ENCODE measurements around the gene COX5A. TPM values are rescaled to one million over a fixed set of nuclear protein-coding genes. Genes with fewer than 3 reads are reported as not detected.

The COX5A gene
- total and polyA plus RNA-seq, 12 donors = 60.9 to 330 (median 153) TPM

DNA sequence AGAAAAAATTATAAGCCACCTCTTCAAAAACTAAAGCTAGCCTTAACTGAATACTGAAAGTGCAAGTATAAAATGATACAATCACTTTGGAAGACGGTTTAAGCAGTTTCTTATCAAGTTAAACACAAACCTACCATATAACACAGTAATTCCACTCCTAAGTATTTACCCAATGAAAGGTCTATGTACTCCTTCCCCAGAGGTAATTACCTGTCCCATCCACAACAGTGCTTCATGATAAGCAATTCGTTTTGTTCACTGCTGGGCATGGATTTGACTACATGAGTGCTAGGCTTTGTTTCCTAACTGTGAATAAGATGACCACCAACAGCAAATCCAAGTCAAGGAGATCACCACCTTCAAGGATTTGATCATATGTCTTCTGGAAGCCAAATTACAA lies 4.3 kb downstream of the COX5A start:
- TF ChIP-seq CTCF (IDR thresholded peaks at IDR 0.05) (no peak), POLR2A (IDR thresholded peaks at IDR 0.05) (no peak)
- H3K9me3 ChIP-seq (replicated peaks in 1 of 3) = no peaks in the 10 kb centered on the region
- WGBS, 4 donors = 67 to 78% (median 71%) methylated on average over 2 of the region's 2 CpGs
- intact Hi-C loops (cut with DNase I) = no loop called here
- H3K4me3 ChIP-seq = no peak overlapping the region
- H3K27me3 ChIP-seq = no peaks in the 10 kb centered on the region
- no peak overlapping the region for H3K27ac ChIP-seq
- H3K4me1 ChIP-seq (replicated peaks in 1 of 2) = peaks cover 0 to 27% of the 10 kb centered on the region in 2 donors
- DNase-seq = no peak
- H3K36me3 ChIP-seq (replicated peaks in 1 of 2) = peaks cover 0 to 25% of the 10 kb centered on the region in 2 donors

DNA sequence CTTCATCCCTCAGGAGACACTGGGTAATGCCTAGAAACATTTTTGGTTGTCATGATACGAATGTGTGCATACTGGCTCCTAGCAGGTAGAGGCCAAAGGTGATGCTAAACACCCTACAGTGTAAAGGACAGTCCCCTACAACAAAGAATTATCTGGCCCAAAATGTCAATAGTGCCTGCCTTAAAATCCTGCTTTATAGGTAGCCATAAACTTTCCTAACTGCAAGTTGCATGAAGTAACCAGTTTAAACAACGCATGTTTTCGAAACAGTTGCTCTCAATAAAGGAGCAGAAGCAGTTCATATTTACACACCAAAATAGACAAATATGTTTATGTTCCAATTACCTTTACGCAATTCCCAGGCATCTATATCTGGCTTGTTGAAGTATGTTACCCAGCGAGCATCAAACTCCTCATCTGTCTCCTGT lies 9.1 kb downstream of the COX5A start:
- no peaks in the 10 kb centered on the region for H3K9me3 ChIP-seq (replicated peaks in 1 of 3)
- 96 to 99% (median 98%) methylated on average over 5 of the region's 5 CpGs for WGBS, 4 donors

DNA sequence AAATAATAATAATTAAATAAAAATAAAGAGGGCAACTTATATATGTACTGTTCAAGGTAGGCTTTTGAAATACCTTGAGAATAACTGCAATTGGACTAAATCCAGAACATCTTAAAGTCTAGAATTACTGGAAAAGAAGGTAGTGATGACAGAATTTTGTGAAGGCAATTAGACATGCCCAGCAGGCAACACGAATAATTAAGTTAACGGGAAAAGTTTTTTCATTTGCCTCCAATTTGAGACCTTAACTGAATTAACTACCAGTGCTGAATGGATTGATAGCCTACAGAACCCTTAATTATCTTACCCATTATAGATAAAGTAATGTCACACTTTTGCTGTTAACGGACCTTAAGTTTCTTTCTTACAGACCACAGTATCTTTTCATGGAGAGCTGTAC lies 13.3 kb downstream of the COX5A start:
- H3K27ac ChIP-seq = no peak overlapping the region
- H3K36me3 ChIP-seq (replicated peaks in 1 of 2) = peaks cover 0 to 84% of the 10 kb centered on the region in 2 donors

More for the DNA sequence above, 9.1 kb downstream of the COX5A start:
- Histone ChIP-seq H3K36me3 (replicated peaks in 1 of 2) (peaks cover 0 to 58% of the 10 kb centered on the region in 2 donors), H3K27ac (no peak overlapping the region), H3K27me3 (no peaks in the 10 kb centered on the region), H3K4me3 (no peak overlapping the region), H3K4me1 (replicated peaks in 1 of 2) (no peaks in the 10 kb centered on the region)
- intact Hi-C loops (cut with DNase I) = no loop called here
- DNase-seq = no peak
- TF ChIP-seq POLR2A (IDR thresholded peaks at IDR 0.05) = no peak
- no peak for TF ChIP-seq CTCF (IDR thresholded peaks at IDR 0.05)

GRCh38 chr15:74920456-74920855 lies 17.4 kb downstream of the COX5A start:
- no peak for DNase-seq
- Histone ChIP-seq H3K27ac (no peak overlapping the region), H3K9me3 (replicated peaks in 1 of 3) (no peaks in the 10 kb centered on the region), H3K27me3 (no peaks in the 10 kb centered on the region), H3K4me1 (replicated peaks in 1 of 2) (no peaks in the 10 kb centered on the region), H3K36me3 (replicated peaks in 1 of 2) (peaks cover 0 to 96% of the 10 kb centered on the region in 2 donors), H3K4me3 (no peak overlapping the region)
- TF ChIP-seq POLR2A (IDR thresholded peaks at IDR 0.05) = no peak
- TF ChIP-seq CTCF (IDR thresholded peaks at IDR 0.05) = no peak
- 78 to 94% (median 87%) methylated on average over 8 of the region's 8 CpGs for WGBS, 4 donors
- intact Hi-C loops (cut with DNase I) = no loop called here

More for the DNA sequence above, 13.3 kb downstream of the COX5A start:
- no peaks in the 10 kb centered on the region for H3K27me3 ChIP-seq
- H3K4me3 ChIP-seq = no peak overlapping the region
- intact Hi-C loops (cut with DNase I) = no loop called here
- H3K9me3 ChIP-seq (replicated peaks in 1 of 3) = no peaks in the 10 kb centered on the region
- no peaks in the 10 kb centered on the region for H3K4me1 ChIP-seq (replicated peaks in 1 of 2)
- 89 to 98% (median 95%) methylated on average over 3 of the region's 3 CpGs for WGBS, 4 donors
- TF ChIP-seq POLR2A (IDR thresholded peaks at IDR 0.05) (no peak), CTCF (IDR thresholded peaks at IDR 0.05) (no peak)
- DNase-seq = no peak
